Mucosa of descending colon (tissue), 3 donors: ENCODE measurements around the gene LHPP. TPM values are rescaled to one million over a fixed set of nuclear protein-coding genes. Genes with fewer than 3 reads are reported as not detected.
A peak's percentile ranks its signal among the peaks of the same experiment; 100 is the strongest.

Experiments
- ATAC-seq: fragments of 200-7000 bp; cut with Tn5 transposase; one replicate; pipeline ENCODE4 v1.9.1; 2020; ENCODE audit warnings: mild to moderate bottlenecking, moderate library complexity
- DNase-seq, 3 donors: peaks; one replicate each; pipeline ENCODE4 v3.0.0-alpha.2; 2020
- H3K36me3 ChIP-seq: fragments of 200-600 bp; one replicate; pipeline ENCODE4 v1.8.0; 2021; ENCODE audit warnings: low read depth, mild to moderate bottlenecking
- H3K4me1 ChIP-seq: fragments of 200-600 bp; one replicate; pipeline ENCODE4 v1.8.0; 2021; ENCODE audit warnings: low read depth, mild to moderate bottlenecking
- H3K4me3 ChIP-seq: fragments of 200-600 bp; one replicate; pipeline ENCODE4 v1.8.0; 2021; ENCODE audit warnings: mild to moderate bottlenecking
- H3K9me3 ChIP-seq: fragments of 200-600 bp; one replicate; pipeline ENCODE4 v1.8.0; 2021; ENCODE audit warnings: mild to moderate bottlenecking
- intact Hi-C, 2 donors: fragments of 100-400 bp; cut with DNase I in 1 of 2; cut with micrococcal nuclease in 1 of 2; formaldehyde crosslinking; loops; one replicate each; pipeline versions ENCODE4 v1.11.0 to v1.11.1; 2022; cut with DNase I, micrococcal nuclease
- total RNA-seq, 3 donors: library from RNA; stranded (reverse); fragmentation: NEBNext Ultra II Directional in 2 of 3; extraction: Animal tissue kit (Norgen Biotek cat#: 25700) in 2 of 3; gene quantifications; one replicate each; pipeline versions ENCODE4 v1.2.1 to v1.2.4, GENCODE V29; 2021 to 2023
- TF ChIP-seq, protein P1 (sequence below): fragments of 200-600 bp; IDR thresholded peaks from one replicate; pipeline ENCODE4 v1.8.0; 2022; ENCODE audit warnings: antibody characterized with exemption, mild to moderate bottlenecking
- donor health status: DM: no; HTN: no; CAD: no; lungs with moderate emphysema.
- donor health status: DM: no; HTN: no; CAD: no.
- donor health status: DM: no; HTN: yes; CAD: no.

LHPP gene
- total RNA-seq, 3 donors from 2014 or later: 19.7 to 46.7 (median 26.5) TPM

DNA sequence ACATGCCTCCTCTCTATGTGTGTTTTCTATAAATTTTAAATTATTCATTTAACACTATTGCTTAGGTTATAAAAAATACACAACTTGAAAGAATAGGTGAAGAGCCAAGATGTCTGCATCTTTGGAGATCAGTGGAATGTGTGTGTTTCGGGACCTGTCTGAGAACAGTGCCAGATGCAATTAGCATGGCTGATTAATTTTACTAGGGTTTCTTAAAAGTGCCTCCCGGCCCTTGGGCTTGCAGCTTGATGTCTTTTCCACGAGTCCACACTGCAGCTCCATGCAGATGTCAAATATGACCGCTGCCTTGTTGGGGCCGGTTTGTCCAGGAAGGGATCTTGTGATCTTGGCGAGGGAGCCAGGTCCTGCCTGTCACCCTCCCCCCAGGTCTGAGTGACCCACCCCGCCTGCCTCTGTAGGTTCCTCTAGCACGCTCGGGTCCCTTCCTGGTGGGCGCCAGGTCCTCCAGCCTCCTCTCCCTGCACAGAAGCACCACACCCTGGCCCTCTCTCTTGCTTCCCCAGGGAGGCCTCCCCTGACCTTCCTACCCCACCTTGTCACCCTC, 20.7 kb downstream of the LHPP start:
- Histone ChIP-seq H3K36me3 (no peaks in the 10 kb centered on the region), H3K4me3 (no peak overlapping the region), H3K9me3 (peaks cover 6% of the 10 kb centered on the region), H3K4me1 (no peaks in the 10 kb centered on the region)
- DNase-seq (peak in 1 of 3 donors; percentile 20), ATAC-seq (no peak)
- intact Hi-C loops: no loop called here
- TF ChIP-seq, protein P1, sequence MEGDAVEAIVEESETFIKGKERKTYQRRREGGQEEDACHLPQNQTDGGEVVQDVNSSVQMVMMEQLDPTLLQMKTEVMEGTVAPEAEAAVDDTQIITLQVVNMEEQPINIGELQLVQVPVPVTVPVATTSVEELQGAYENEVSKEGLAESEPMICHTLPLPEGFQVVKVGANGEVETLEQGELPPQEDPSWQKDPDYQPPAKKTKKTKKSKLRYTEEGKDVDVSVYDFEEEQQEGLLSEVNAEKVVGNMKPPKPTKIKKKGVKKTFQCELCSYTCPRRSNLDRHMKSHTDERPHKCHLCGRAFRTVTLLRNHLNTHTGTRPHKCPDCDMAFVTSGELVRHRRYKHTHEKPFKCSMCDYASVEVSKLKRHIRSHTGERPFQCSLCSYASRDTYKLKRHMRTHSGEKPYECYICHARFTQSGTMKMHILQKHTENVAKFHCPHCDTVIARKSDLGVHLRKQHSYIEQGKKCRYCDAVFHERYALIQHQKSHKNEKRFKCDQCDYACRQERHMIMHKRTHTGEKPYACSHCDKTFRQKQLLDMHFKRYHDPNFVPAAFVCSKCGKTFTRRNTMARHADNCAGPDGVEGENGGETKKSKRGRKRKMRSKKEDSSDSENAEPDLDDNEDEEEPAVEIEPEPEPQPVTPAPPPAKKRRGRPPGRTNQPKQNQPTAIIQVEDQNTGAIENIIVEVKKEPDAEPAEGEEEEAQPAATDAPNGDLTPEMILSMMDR: no peak

DNA sequence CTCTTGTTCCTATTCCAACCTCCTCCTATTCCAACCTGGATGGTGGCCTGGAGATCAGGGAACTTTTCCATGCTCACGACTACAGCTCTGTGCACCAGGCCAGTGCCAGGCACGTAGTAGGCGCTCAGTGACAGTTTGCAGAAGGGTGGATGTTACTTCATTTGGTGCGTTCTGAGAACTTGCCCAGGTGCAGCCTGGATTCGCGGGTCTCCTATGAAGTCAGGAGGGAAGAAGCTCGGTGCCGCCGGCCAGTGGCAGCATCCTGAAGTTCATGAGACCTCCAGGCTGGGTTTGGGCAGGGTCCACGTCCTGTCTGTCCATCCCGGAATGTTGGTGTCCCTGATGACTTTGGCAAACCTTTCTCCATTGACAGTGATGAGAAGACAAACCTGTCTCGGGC, 21.3 kb downstream of the LHPP start:
- Histone ChIP-seq H3K9me3 (peaks cover 6% of the 10 kb centered on the region), H3K4me3 (no peak overlapping the region), H3K36me3 (no peaks in the 10 kb centered on the region), H3K4me1 (no peaks in the 10 kb centered on the region)
- TF ChIP-seq, protein P1: no peak
- ATAC-seq: no peak
- peak in 1 of 3 donors; percentile 15 for DNase-seq
- intact Hi-C loops: no loop called here

DNA sequence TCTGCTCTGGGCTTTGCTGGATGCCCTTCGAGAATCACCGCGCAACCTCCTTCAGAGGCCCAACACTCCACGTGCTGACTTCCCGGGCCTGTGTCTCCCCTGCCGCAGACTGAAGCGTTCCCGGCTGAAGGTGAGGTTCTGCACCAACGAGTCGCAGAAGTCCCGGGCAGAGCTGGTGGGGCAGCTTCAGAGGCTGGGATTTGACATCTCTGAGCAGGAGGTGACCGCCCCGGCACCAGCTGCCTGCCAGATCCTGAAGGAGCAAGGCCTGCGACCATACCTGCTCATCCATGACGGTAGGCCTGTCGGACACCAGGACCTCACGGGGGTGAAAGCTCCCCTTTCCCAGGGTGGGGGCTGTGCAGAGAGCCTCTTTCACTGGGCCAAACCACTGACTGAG, 22.4 kb downstream of the LHPP start:
- no peaks in the 10 kb centered on the region for H3K4me1 ChIP-seq
- H3K4me3 ChIP-seq: no peak overlapping the region
- ATAC-seq: no peak
- H3K36me3 ChIP-seq: no peaks in the 10 kb centered on the region
- peak in 1 of 3 donors; percentile 35 for DNase-seq
- intact Hi-C loops: no loop called here
- TF ChIP-seq, protein P1: no peak
- peaks cover 6% of the 10 kb centered on the region for H3K9me3 ChIP-seq

DNA sequence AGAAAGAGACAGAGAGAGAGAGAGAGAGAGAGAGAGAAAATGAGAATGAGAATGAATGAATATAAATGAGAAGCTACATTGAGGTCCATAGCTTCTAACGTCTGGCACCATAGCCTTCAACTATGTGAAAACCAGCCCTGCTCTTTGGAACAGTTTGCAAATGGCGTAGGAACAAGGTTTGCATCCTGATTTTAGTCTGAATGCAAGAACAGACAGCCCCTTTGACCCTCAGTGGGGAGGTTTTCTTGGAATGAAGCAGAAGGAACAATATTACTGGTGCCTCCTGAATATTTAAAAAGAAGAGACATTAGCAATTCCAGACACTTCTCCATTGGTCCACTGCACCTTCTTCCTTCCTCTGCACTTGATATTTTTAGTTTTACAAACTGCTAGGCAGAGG, 23.0 kb downstream of the LHPP start:
- TF ChIP-seq, protein P1: no peak
- no peak for ATAC-seq
- intact Hi-C loops: no loop called here

DNA sequence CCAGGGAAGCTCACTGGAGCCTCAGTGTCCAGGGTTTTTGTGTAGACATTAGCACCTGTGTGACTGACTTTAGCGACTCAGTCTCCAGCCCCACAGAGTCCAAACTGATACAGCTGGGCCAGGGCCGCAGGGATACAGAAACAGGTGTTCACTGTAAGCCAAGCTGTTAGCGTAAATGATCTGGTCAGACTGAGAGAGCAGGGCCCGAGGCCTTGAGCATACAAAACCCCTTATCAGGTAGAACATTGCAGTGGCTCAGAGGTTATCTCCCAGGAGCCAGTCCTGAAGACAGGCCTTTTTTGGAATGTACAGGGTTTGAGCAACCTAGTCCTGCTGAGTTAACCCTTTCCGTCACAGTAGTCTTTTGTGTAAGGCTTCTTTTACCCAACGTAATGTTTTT, 25.0 kb downstream of the LHPP start:
- DNase-seq: peak in 1 of 3 donors; percentile 20
- intact Hi-C loops: no loop called here
- H3K36me3 ChIP-seq: no peaks in the 10 kb centered on the region
- no peaks in the 10 kb centered on the region for H3K4me1 ChIP-seq
- peaks cover 6% of the 10 kb centered on the region for H3K9me3 ChIP-seq
- H3K4me3 ChIP-seq: no peak overlapping the region
- no peak for ATAC-seq
- TF ChIP-seq, protein P1: no peak

More for the DNA sequence above, 23.0 kb downstream of the LHPP start:
- Histone ChIP-seq H3K9me3 (peaks cover 6% of the 10 kb centered on the region), H3K36me3 (no peaks in the 10 kb centered on the region), H3K4me1 (no peaks in the 10 kb centered on the region), H3K4me3 (no peak overlapping the region)
- DNase-seq: no peak

DNA sequence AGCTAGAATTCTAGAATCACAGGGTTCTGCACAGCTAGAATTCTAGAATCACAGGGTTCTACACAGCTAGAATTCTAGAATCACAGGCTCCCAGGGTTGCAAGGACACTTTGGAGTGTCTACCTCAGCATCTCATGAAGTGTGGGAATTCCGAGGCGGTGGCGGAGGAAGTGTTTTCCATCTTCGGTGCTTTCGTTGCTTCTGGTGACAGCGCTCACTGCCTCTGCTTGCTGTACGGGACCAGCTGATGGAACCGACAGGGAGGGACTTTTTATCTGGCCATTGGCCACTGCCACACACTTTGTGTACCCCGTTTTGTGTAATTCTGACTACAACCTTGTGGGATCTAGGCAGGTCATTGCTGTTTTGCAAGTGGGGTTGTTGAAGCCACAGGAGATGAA, 29.5 kb downstream of the LHPP start:
- Histone ChIP-seq H3K9me3 (peaks cover 6% of the 10 kb centered on the region), H3K36me3 (no peaks in the 10 kb centered on the region), H3K4me3 (no peak overlapping the region), H3K4me1 (no peaks in the 10 kb centered on the region)
- TF ChIP-seq, protein P1: no peak
- intact Hi-C loops: no loop called here
- ATAC-seq (no peak), DNase-seq (no peak)
